Smooth muscle cell (in vitro differentiated cells): ENCODE results near the gene CARS1. TPM values are rescaled to one million over a fixed set of nuclear protein-coding genes. Genes with fewer than 3 reads are reported as not detected.

ENCODE experiments used
- DNase-seq: peaks from one replicate; lab custom pipeline; 2025; ENCODE audit not compliant: unreplicated experiment; lab: John Stamatoyannopoulos, UW
- H2AFZ ChIP-seq: fragments of 200-600 bp; sonication (generic); 2 replicates; pipeline ENCODE4 v1.6.0; 2016; ENCODE audit warnings: antibody characterized with exemption, low read depth, mild to moderate bottlenecking
- H3F3A ChIP-seq: fragments of 200-600 bp; sonication (generic); 2 replicates; pipeline ENCODE4 v1.6.0; 2017; ENCODE audit warnings: antibody characterized with exemption, low read depth
- H3K27ac ChIP-seq: fragments of 200-600 bp; sonication (generic); 2 replicates; pipeline ENCODE4 v1.5.1; 2016; ENCODE audit warnings: low read depth, mild to moderate bottlenecking
- H3K27me3 ChIP-seq: fragments of 200-600 bp; sonication (generic); 2 replicates; pipeline ENCODE4 v1.6.1; 2016; ENCODE audit warnings: low read depth, mild to moderate bottlenecking
- H3K36me3 ChIP-seq: fragments of 200-600 bp; sonication (generic); 2 replicates; pipeline ENCODE4 v1.5.1; 2016; ENCODE audit warnings: low read depth
- H3K4me1 ChIP-seq: fragments of 200-600 bp; sonication (generic); 2 replicates; pipeline ENCODE4 v1.5.1; 2016; ENCODE audit warnings: low read depth
- H3K4me2 ChIP-seq: fragments of 200-600 bp; sonication (generic); 2 replicates; pipeline ENCODE4 v1.6.0; 2016; ENCODE audit warnings: mild to moderate bottlenecking
- H3K4me3 ChIP-seq: fragments of 200-600 bp; sonication (generic); 2 replicates; pipeline ENCODE4 v1.5.1; 2016; ENCODE audit warnings: mild to moderate bottlenecking
- H3K79me2 ChIP-seq: fragments of 200-600 bp; sonication (generic); 2 replicates; pipeline ENCODE4 v1.6.0; 2016; ENCODE audit warnings: low read depth, mild to moderate bottlenecking
- H3K9ac ChIP-seq: fragments of 200-600 bp; sonication (generic); 2 replicates; pipeline ENCODE4 v1.6.0; 2016; ENCODE audit warnings: low read depth
- H3K9me3 ChIP-seq: fragments of 200-600 bp; sonication (generic); replicated peaks from 2 replicates; pipeline ENCODE4 v1.5.1; 2016; ENCODE audit warnings: low read depth
- H4K20me1 ChIP-seq: fragments of 200-600 bp; sonication (generic); 2 replicates; pipeline ENCODE4 v1.6.0; 2016; ENCODE audit warnings: low read depth
- WGBS: methylation state at CpG from one replicate; pipeline ENCODE4 v1.1.7; 2016; ENCODE audit warnings: low lambda C conversion rate; 5-methylcytosine and 5-hydroxymethylcytosine counted together
- polyA plus RNA-seq: library from polyadenylated mRNA; unstranded; fragments of >200 nt; fragmentation: Nextera tagmentation; extraction: Ambion mirVana; gene quantifications from 2 replicates; pipeline ENCODE4 v1.2.1, GENCODE V29; 2016
- total RNA-seq: library from RNA; depleted of rRNA; stranded (reverse); fragments of >200 nt; gene quantifications from 2 replicates; pipeline ENCODE4 v1.2.3, GENCODE V29; 2014
- TF ChIP-seq, protein P1 (sequence below): fragments of 200-600 bp; sonication (generic); IDR thresholded peaks from 2 replicates; pipeline ENCODE4 v1.5.1; 2017; ENCODE audit warnings: borderline replicate concordance, mild to moderate bottlenecking, antibody characterized with exemption; ENCODE audit not compliant: insufficient read depth, poor library complexity, severe bottlenecking

The CARS1 gene
- total and polyA plus RNA-seq, 2 experiments from 2014 or later = 51.7 to 61.6 TPM

GRCh38 chr11:2995031-2995561 lies 62.1 kb downstream of the CARS1 start:
- Histone ChIP-seq H3K4me3 (no peak overlapping the region), H3K27ac (no peak overlapping the region), H3F3A (no peaks in the 10 kb centered on the region), H2AFZ (no peak overlapping the region), H3K79me2 (peaks cover 17% of the 10 kb centered on the region), H3K4me1 (peaks cover 7% of the 10 kb centered on the region), H4K20me1 (peaks cover 15% of the 10 kb centered on the region), H3K9ac (no peak overlapping the region), H3K27me3 (no peaks in the 10 kb centered on the region), H3K9me3 (no peaks in the 10 kb centered on the region), H3K4me2 (no peak overlapping the region), H3K36me3 (no peaks in the 10 kb centered on the region)
- DNase-seq = no peak
- 90% methylated on average over 13 of the region's 13 CpGs for WGBS
- TF ChIP-seq, protein P1, sequence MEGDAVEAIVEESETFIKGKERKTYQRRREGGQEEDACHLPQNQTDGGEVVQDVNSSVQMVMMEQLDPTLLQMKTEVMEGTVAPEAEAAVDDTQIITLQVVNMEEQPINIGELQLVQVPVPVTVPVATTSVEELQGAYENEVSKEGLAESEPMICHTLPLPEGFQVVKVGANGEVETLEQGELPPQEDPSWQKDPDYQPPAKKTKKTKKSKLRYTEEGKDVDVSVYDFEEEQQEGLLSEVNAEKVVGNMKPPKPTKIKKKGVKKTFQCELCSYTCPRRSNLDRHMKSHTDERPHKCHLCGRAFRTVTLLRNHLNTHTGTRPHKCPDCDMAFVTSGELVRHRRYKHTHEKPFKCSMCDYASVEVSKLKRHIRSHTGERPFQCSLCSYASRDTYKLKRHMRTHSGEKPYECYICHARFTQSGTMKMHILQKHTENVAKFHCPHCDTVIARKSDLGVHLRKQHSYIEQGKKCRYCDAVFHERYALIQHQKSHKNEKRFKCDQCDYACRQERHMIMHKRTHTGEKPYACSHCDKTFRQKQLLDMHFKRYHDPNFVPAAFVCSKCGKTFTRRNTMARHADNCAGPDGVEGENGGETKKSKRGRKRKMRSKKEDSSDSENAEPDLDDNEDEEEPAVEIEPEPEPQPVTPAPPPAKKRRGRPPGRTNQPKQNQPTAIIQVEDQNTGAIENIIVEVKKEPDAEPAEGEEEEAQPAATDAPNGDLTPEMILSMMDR = no peak

GRCh38 chr11:2994336-2994730 lies 62.9 kb downstream of the CARS1 start:
- Histone ChIP-seq H3K79me2 (peaks cover 24% of the 10 kb centered on the region), H4K20me1 (peaks cover 23% of the 10 kb centered on the region), H3K9me3 (no peaks in the 10 kb centered on the region), H3K4me1 (peaks cover 15% of the 10 kb centered on the region), H3K9ac (no peak overlapping the region), H2AFZ (no peak overlapping the region), H3K4me3 (no peak overlapping the region), H3F3A (no peaks in the 10 kb centered on the region), H3K27me3 (no peaks in the 10 kb centered on the region), H3K36me3 (no peaks in the 10 kb centered on the region), H3K4me2 (no peak overlapping the region), H3K27ac (no peak overlapping the region)
- TF ChIP-seq, protein P1 = no peak
- WGBS = 94% methylated on average over 4 of the region's 4 CpGs
- DNase-seq = no peak

GRCh38 chr11:2992997-2993325 lies 64.3 kb downstream of the CARS1 start:
- H2AFZ ChIP-seq = no peak overlapping the region
- H3F3A ChIP-seq = no peaks in the 10 kb centered on the region
- peak overlapping the region; percentile 93 for H3K4me2 ChIP-seq
- no peaks in the 10 kb centered on the region for H3K36me3 ChIP-seq
- DNase-seq = no peak
- WGBS = 39% methylated on average over 7 of the region's 7 CpGs
- peaks cover 37% of the 10 kb centered on the region for H4K20me1 ChIP-seq
- no peaks in the 10 kb centered on the region for H3K27me3 ChIP-seq
- TF ChIP-seq, protein P1 = no peak
- H3K4me1 ChIP-seq = peaks cover 27% of the 10 kb centered on the region
- H3K4me3 ChIP-seq = peak overlapping the region; percentile 94
- no peaks in the 10 kb centered on the region for H3K9me3 ChIP-seq
- H3K27ac ChIP-seq = no peak overlapping the region
- H3K9ac ChIP-seq = peak overlapping the region; percentile 55
- H3K79me2 ChIP-seq = peaks cover 38% of the 10 kb centered on the region
